Stomach (tissue), 9 donors: Measurements from ENCODE around the gene FAM8A1. TPM values are rescaled to one million over a fixed set of nuclear protein-coding genes. Genes with fewer than 3 reads are reported as not detected.
A peak's percentile ranks its signal among the peaks of the same experiment; 100 is the strongest.
"Not testable (repeated sequence)": the region's sequence is repeated elsewhere in the genome, so short reads cannot be mapped to it uniquely, and the experiment has no call there.

Experiments
- DNase-seq, 2 donors: peaks; one replicate each; pipeline versions ENCODE4 v3.0.0 to v3.0.0-alpha.2; 2013 to 2019
- H3K27ac ChIP-seq, 5 donors: fragments of 200-600 bp in 4 of 5; sonication (generic) in 4 of 5; one replicate each; pipeline ENCODE4 v1.5.1; 2013 to 2019; ENCODE audit warnings: mild to moderate bottlenecking in 1 of 5, moderate library complexity in 1 of 5
- H3K27me3 ChIP-seq, 3 donors: fragments of 200-600 bp; sonication (generic); one replicate each; pipeline ENCODE4 v1.5.1; 2017 to 2019; ENCODE audit warnings: mixed run types in 1 of 3
- H3K36me3 ChIP-seq, 4 donors: fragments of 200-600 bp; sonication (generic); 1 replicate in 3 of 4; 2 replicates in 1 of 4; pipeline ENCODE4 v1.5.1; 2016 to 2019
- H3K4me1 ChIP-seq, 4 donors: fragments of 200-600 bp; sonication (generic); one replicate each; pipeline ENCODE4 v1.5.1; 2016 to 2019
- H3K4me3 ChIP-seq, 4 donors: fragments of 200-600 bp; sonication (generic) in 3 of 4; one replicate each; pipeline ENCODE4 v1.5.1; 2016 to 2019; ENCODE audit warnings: mild to moderate bottlenecking in 1 of 4
- H3K9me3 ChIP-seq, 4 donors: fragments of 200-600 bp; sonication (generic); one replicate each; pipeline ENCODE4 v1.5.1; 2016 to 2019
- CTCF ChIP-seq, 7 experiments: fragments of 450-650 bp in 4 of 7; fragments of 200-600 bp in 3 of 7; sonication (generic) in 3 of 7; IDR thresholded peaks; one replicate each; pipeline ENCODE4 v1.5.1; 2016 to 2019; ENCODE audit warnings: antibody characterized with exemption in 7 of 7, control low read depth in 2 of 7, mild to moderate bottlenecking in 1 of 7
- EP300 ChIP-seq: sonication (generic); formaldehyde crosslinking; IDR thresholded peaks from one replicate; pipeline ENCODE4 v1.6.1; 2017; ENCODE audit warnings: antibody characterized with exemption
- POLR2A ChIP-seq, 4 donors: fragments of 450-650 bp; IDR thresholded peaks; one replicate each; pipeline ENCODE4 v1.6.1; 2016; ENCODE audit warnings: antibody characterized with exemption in 4 of 4, control low read depth in 2 of 4, mild to moderate bottlenecking in 1 of 4, moderate library complexity in 1 of 4
- POLR2AphosphoS5 ChIP-seq, 3 donors: sonication (generic); formaldehyde crosslinking; IDR thresholded peaks; one replicate each; pipeline ENCODE4 v1.6.1; 2016; ENCODE audit warnings: antibody characterized with exemption in 3 of 3
- WGBS, 5 donors: extraction: QIAGEN DNeasy Blood & Tissue Kit in 3 of 5; methylation state at CpG; one replicate each; pipeline versions ENCODE4 v1.1.5 to v1.1.7; 2013 to 2018; 5-methylcytosine and 5-hydroxymethylcytosine counted together
- intact Hi-C: fragments of 100-400 bp; cut with DNase I; formaldehyde crosslinking; loops from one replicate; pipeline ENCODE4 v1.15.1; 2023; ENCODE audit warnings: low total_unique reads
- polyA plus RNA-seq, 3 donors: library from polyadenylated mRNA; stranded (reverse); fragments of 200-250 nt; gene quantifications; one replicate each; pipeline ENCODE4 v1.2.3, GENCODE V29; 2013
- total RNA-seq, 5 donors: library from RNA; depleted of rRNA; stranded (reverse); fragments of >200 nt; gene quantifications; one replicate each; pipeline versions ENCODE4 v1.1.0 to v1.2.3, GENCODE V29; 2014 to 2016
- donor health status: healthy with polysubstance abuse.
- donor health status: Bipolar disorder and iron deficiency.
- donor health status: healthy.

The FAM8A1 gene
- total and polyA plus RNA-seq, 8 donors = 5.2 to 42.4 (median 21.9) TPM

- intact Hi-C loops = loop anchor here (10.0 kb wide), 1 partner anchor 224 kb away; no protein-coding TSS in a partner anchor
- 8 to 17% (median 14%) methylated on average over 16 to 53 of the region's 53 CpGs for WGBS, 5 donors
- Histone ChIP-seq H3K4me1 (peaks cover 0 to 26% (median 15%) of the 10 kb centered on the region in 4 donors), H3K27ac (peak overlapping the region in 4 of 5 donors; percentile 23 to 88 (median 67)), H3K9me3 (peaks cover 4 to 13% (median 7%) of the 10 kb centered on the region in 4 donors), H3K36me3 (no peaks in the 10 kb centered on the region), H3K4me3 (peak overlapping the region; percentile 56 to 65 (median 62)), H3K27me3 (peaks cover 0 to 8% (median 0%) of the 10 kb centered on the region in 3 donors)
- TF ChIP-seq CTCF (IDR thresholded peaks at IDR 0.05) = no peak
- TF ChIP-seq EP300 = no peak
- TF ChIP-seq POLR2AphosphoS5 (IDR thresholded peaks at IDR 0.05) = no peak
- TF ChIP-seq POLR2A (IDR thresholded peaks at IDR 0.05) = no peak
- peak; percentile 35 to 78 for DNase-seq
Observed at GRCh38 chr6:17580518-17581048, 19.5 kb upstream of the FAM8A1 start.

- intact Hi-C loops = loop anchor here (10.0 kb wide), 1 partner anchor 224 kb away; no protein-coding TSS in a partner anchor
- 84 to 94% (median 91%) methylated on average over 7 of the region's 7 CpGs for WGBS, 5 donors
Observed at GRCh38 chr6:17581282-17581681, 18.8 kb upstream of the FAM8A1 start.

DNA sequence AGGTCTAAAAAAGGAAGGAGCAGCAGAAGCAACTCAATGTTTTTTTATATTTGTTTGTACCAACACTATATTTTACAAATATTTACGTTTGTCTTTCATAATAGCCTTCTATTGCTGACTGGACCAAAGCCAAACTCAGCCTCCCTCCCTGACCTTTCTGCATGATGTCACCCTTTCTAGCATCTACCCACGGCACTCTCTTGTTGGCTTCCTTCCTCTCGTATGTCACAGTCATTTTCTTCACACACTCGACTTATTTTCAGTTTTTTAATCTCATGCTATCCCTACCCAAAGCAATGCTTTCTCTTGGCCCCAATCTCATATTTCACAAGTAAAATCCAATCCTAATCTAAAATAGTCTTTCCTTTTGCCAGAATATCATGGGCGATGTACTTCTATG lies 16.3 kb upstream of the FAM8A1 start:
- WGBS, 5 donors = 13 to 31% (median 19%) methylated on average over 5 of the region's 5 CpGs
- Histone ChIP-seq H3K27me3 (peaks cover 0 to 8% (median 0%) of the 10 kb centered on the region in 3 donors), H3K36me3 (no peaks in the 10 kb centered on the region), H3K27ac (peak overlapping the region in 4 of 5 donors; percentile 42 to 79 (median 56)), H3K4me1 (peaks cover 0 to 29% (median 17%) of the 10 kb centered on the region in 4 donors), H3K4me3 (no peak overlapping the region), H3K9me3 (no peaks in the 10 kb centered on the region)
- intact Hi-C loops = loop anchor here (10.0 kb wide), 1 partner anchor 221 kb away; no protein-coding TSS in a partner anchor
- TF ChIP-seq EP300 = no peak
- no peak for TF ChIP-seq POLR2A (IDR thresholded peaks at IDR 0.05)
- TF ChIP-seq POLR2AphosphoS5 (IDR thresholded peaks at IDR 0.05) = no peak
- TF ChIP-seq CTCF (IDR thresholded peaks at IDR 0.05) = no peak
- DNase-seq = peak in 1 of 2 donors; percentile 39

More at GRCh38 chr6:17581282-17581681, 18.8 kb upstream of the FAM8A1 start:
- H3K27ac ChIP-seq = peak overlapping the region in 1 of 5 donors; percentile 88
- H3K36me3 ChIP-seq, H3K27me3 ChIP-seq, DNase-seq: not testable (repeated sequence)
- H3K4me1 ChIP-seq = peaks cover 0 to 28% (median 17%) of the 10 kb centered on the region in 4 donors
- H3K9me3 ChIP-seq = peaks cover 4 to 13% (median 7%) of the 10 kb centered on the region in 4 donors
- H3K4me3 ChIP-seq = peak overlapping the region in 1 of 4 donors; percentile 56

DNA sequence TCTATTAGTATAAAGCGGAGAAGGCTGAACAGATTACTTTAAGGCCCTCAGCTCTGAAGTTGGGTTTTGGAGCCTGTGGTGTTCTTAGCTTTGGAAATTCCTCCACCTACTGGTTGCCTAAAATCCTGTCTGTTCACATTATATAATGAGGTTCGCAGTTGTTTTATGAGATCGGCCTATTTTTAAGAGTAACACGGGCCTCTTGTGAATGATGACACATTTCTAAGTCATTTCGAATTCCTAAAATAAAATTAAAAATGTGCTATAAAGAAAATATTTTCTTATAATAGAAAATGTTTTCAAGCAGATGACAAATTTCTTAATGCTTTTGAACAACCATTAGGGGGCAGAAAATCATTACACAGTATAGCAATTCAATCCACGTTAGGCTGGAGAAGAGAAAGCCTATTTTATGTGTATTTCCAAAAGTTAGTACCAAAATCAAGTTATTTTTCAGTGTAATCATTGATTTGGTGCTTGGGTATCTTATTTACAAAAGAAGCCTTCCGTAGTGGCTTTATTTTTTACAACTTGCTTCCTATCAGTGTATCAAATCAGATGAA lies 15.8 kb upstream of the FAM8A1 start:
- intact Hi-C loops = loop anchor here (10.0 kb wide), 1 partner anchor 220 kb away; no protein-coding TSS in a partner anchor
- Histone ChIP-seq H3K4me3 (no peak overlapping the region), H3K27me3 (peaks cover 0 to 8% (median 0%) of the 10 kb centered on the region in 3 donors), H3K4me1 (peaks cover 0 to 29% (median 17%) of the 10 kb centered on the region in 4 donors), H3K27ac (peak overlapping the region in 4 of 5 donors; percentile 42 to 79 (median 56)), H3K9me3 (no peaks in the 10 kb centered on the region), H3K36me3 (no peaks in the 10 kb centered on the region)
- WGBS, 5 donors = 2 to 7% (median 4%) methylated on average over 7 of the region's 7 CpGs
- TF ChIP-seq POLR2A (IDR thresholded peaks at IDR 0.05) (no peak), POLR2AphosphoS5 (IDR thresholded peaks at IDR 0.05) (no peak), CTCF (IDR thresholded peaks at IDR 0.05) (peak in 5 of 7 experiments; percentile 65 to 87 (median 78)), EP300 (no peak)
- DNase-seq = peak in 1 of 2 donors; percentile 87
